ENCODE data around the gene SP3. TPM values are rescaled to one million over a fixed set of nuclear protein-coding genes. Genes with fewer than 3 reads are reported as not detected.

SP3 gene
- total RNA-seq, 2 donors from 2014 or later, result 145 to 166 TPM

- Histone ChIP-seq H3K4me3 (no peak overlapping the region), H3K27me3 (replicated peaks; ENCODE audit: insufficient read depth) (no peaks in the 10 kb centered on the region), H3K9me3 (no peaks in the 10 kb centered on the region), H3K36me3 (no peaks in the 10 kb centered on the region), H3K4me1 (replicated peaks) (peaks cover 5% of the 10 kb centered on the region), H3K27ac (no peak overlapping the region)
- 95% methylated on average over 5 of the region's 5 CpGs for WGBS
- intact Hi-C loops (cut with DNase I), result no loop called here
- TF ChIP-seq POLR2AphosphoS5 (IDR thresholded peaks at IDR 0.05), result no peak
- no peak for TF ChIP-seq CTCF (IDR thresholded peaks at IDR 0.05)
- no peak for TF ChIP-seq POLR2A (IDR thresholded peaks at IDR 0.05)
- DNase-seq (ENCODE audit: low spot score), result no peak
Observed at GRCh38 chr2:173952267-173953046, 12.7 kb downstream of the SP3 start.

GRCh38 chr2:173948842-173949241 is 16.3 kb downstream of the SP3 start:
- no peaks in the 10 kb centered on the region for H3K36me3 ChIP-seq
- no peak overlapping the region for H3K27ac ChIP-seq
- H3K4me1 ChIP-seq (replicated peaks), result no peaks in the 10 kb centered on the region
- H3K27me3 ChIP-seq (replicated peaks; ENCODE audit: insufficient read depth), result no peaks in the 10 kb centered on the region
- no peak overlapping the region for H3K4me3 ChIP-seq
- TF ChIP-seq POLR2A (IDR thresholded peaks at IDR 0.05), result no peak
- TF ChIP-seq POLR2AphosphoS5 (IDR thresholded peaks at IDR 0.05), result no peak
- TF ChIP-seq CTCF (IDR thresholded peaks at IDR 0.05), result no peak
- no peaks in the 10 kb centered on the region for H3K9me3 ChIP-seq
- intact Hi-C loops (cut with DNase I), result no loop called here
- DNase-seq (ENCODE audit: low spot score), result no peak

GRCh38 chr2:173948198-173948597 is 17.0 kb downstream of the SP3 start:
- Histone ChIP-seq H3K9me3 (no peaks in the 10 kb centered on the region), H3K4me3 (no peak overlapping the region), H3K27me3 (replicated peaks; ENCODE audit: insufficient read depth) (no peaks in the 10 kb centered on the region), H3K36me3 (no peaks in the 10 kb centered on the region), H3K27ac (no peak overlapping the region), H3K4me1 (replicated peaks) (no peaks in the 10 kb centered on the region)
- 100% methylated on average over 2 of the region's 2 CpGs for WGBS
- DNase-seq (ENCODE audit: low spot score), result no peak
- TF ChIP-seq POLR2A (IDR thresholded peaks at IDR 0.05) (no peak), CTCF (IDR thresholded peaks at IDR 0.05) (no peak), POLR2AphosphoS5 (IDR thresholded peaks at IDR 0.05) (no peak)
- intact Hi-C loops (cut with DNase I), result no loop called here

- H3K4me1 ChIP-seq (replicated peaks), result no peaks in the 10 kb centered on the region
- no peaks in the 10 kb centered on the region for H3K9me3 ChIP-seq
- no peak overlapping the region for H3K4me3 ChIP-seq
- no peaks in the 10 kb centered on the region for H3K36me3 ChIP-seq
- no peak overlapping the region for H3K27ac ChIP-seq
- H3K27me3 ChIP-seq (replicated peaks; ENCODE audit: insufficient read depth), result no peaks in the 10 kb centered on the region
- intact Hi-C loops (cut with DNase I), result no loop called here
- 64% methylated on average over 3 of the region's 3 CpGs for WGBS
- no peak for DNase-seq (ENCODE audit: low spot score)
- TF ChIP-seq POLR2AphosphoS5 (IDR thresholded peaks at IDR 0.05) (no peak), POLR2A (IDR thresholded peaks at IDR 0.05) (no peak), CTCF (IDR thresholded peaks at IDR 0.05) (no peak)
Observed at GRCh38 chr2:173947131-173947530, 18.0 kb downstream of the SP3 start.

GRCh38 chr2:173943738-173944137 is 21.4 kb downstream of the SP3 start:
- no peak overlapping the region for H3K27ac ChIP-seq
- DNase-seq (ENCODE audit: low spot score), result no peak
- H3K36me3 ChIP-seq, result no peaks in the 10 kb centered on the region
- H3K4me1 ChIP-seq (replicated peaks), result no peaks in the 10 kb centered on the region
- no peak for TF ChIP-seq POLR2AphosphoS5 (IDR thresholded peaks at IDR 0.05)
- no peak for TF ChIP-seq CTCF (IDR thresholded peaks at IDR 0.05)
- no peak for TF ChIP-seq POLR2A (IDR thresholded peaks at IDR 0.05)
- 62% methylated on average over 3 of the region's 3 CpGs for WGBS
- H3K9me3 ChIP-seq, result no peaks in the 10 kb centered on the region
- intact Hi-C loops (cut with DNase I), result no loop called here
- no peaks in the 10 kb centered on the region for H3K27me3 ChIP-seq (replicated peaks; ENCODE audit: insufficient read depth)
- no peak overlapping the region for H3K4me3 ChIP-seq

Data from prostate gland (tissue), 2 donors.